ENCODE results near the gene MTA1. TPM values are rescaled to one million over a fixed set of nuclear protein-coding genes. Genes with fewer than 3 reads are reported as not detected.

The MTA1 gene
- total and polyA plus RNA-seq, 10 of the 15 experiments (the other 5 are each of a cell fraction or from before 2014, with no cell fraction given) = 0.14 to 162 (median 30.6) TPM

- TF ChIP-seq, protein P1, sequence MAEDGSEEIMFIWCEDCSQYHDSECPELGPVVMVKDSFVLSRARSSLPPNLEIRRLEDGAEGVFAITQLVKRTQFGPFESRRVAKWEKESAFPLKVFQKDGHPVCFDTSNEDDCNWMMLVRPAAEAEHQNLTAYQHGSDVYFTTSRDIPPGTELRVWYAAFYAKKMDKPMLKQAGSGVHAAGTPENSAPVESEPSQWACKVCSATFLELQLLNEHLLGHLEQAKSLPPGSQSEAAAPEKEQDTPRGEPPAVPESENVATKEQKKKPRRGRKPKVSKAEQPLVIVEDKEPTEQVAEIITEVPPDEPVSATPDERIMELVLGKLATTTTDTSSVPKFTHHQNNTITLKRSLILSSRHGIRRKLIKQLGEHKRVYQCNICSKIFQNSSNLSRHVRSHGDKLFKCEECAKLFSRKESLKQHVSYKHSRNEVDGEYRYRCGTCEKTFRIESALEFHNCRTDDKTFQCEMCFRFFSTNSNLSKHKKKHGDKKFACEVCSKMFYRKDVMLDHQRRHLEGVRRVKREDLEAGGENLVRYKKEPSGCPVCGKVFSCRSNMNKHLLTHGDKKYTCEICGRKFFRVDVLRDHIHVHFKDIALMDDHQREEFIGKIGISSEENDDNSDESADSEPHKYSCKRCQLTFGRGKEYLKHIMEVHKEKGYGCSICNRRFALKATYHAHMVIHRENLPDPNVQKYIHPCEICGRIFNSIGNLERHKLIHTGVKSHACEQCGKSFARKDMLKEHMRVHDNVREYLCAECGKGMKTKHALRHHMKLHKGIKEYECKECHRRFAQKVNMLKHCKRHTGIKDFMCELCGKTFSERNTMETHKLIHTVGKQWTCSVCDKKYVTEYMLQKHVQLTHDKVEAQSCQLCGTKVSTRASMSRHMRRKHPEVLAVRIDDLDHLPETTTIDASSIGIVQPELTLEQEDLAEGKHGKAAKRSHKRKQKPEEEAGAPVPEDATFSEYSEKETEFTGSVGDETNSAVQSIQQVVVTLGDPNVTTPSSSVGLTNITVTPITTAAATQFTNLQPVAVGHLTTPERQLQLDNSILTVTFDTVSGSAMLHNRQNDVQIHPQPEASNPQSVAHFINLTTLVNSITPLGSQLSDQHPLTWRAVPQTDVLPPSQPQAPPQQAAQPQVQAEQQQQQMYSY (CRISPR knock-in tag; IDR thresholded peaks at IDR 0.05) = no peak
- TF ChIP-seq MXI1 (IDR thresholded peaks at IDR 0.05; ENCODE audit: low read depth, low read length) (no peak), MLLT1 (IDR thresholded peaks at IDR 0.05) (no peak), CBFB (IDR thresholded peaks at IDR 0.05; ENCODE audit: low read depth) (no peak), TCF12 (IDR thresholded peaks at IDR 0.05; ENCODE audit: low read depth, low read length) (no peak), ZBTB33 (IDR thresholded peaks at IDR 0.05) (no peak), TAF1 (IDR thresholded peaks at IDR 0.05; ENCODE audit: borderline replicate concordance, low read depth, low read length) (no peak)
- TF ChIP-seq, protein P2, sequence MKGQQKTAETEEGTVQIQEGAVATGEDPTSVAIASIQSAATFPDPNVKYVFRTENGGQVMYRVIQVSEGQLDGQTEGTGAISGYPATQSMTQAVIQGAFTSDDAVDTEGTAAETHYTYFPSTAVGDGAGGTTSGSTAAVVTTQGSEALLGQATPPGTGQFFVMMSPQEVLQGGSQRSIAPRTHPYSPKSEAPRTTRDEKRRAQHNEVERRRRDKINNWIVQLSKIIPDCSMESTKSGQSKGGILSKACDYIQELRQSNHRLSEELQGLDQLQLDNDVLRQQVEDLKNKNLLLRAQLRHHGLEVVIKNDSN (IDR thresholded peaks at IDR 0.05; ENCODE audit: borderline replicate concordance, extremely low read length, insufficient read depth, low read depth, low read length) = no peak
Measured at GRCh38 chr14:105389534-105389933, 30.1 kb upstream of the MTA1 start (continued).
